Fibroblast of lung (primary cell): Measurements from ENCODE around the gene DDX31.

ENCODE experiments used
- EZH2 ChIP-seq: IDR thresholded peaks from 2 replicates; pipeline ENCODE4 v1.5.1; 2012; ENCODE audit warnings: low read length, control low read depth, mild to moderate bottlenecking; ENCODE audit errors: missing control alignments
- TF ChIP-seq, protein P1 (sequence below), 2 donors: IDR thresholded peaks in 1 of 2; conservative IDR thresholded peaks in 1 of 2; 1 replicate in 1 of 2; 2 replicates in 1 of 2; pipeline ENCODE4 v1.5.1; 2011 to 2012; ENCODE audit warnings: low read length in 2 of 2, control low read depth in 1 of 2, inconsistent platforms in 1 of 2, low read depth in 1 of 2, mild to moderate bottlenecking in 1 of 2

DNA sequence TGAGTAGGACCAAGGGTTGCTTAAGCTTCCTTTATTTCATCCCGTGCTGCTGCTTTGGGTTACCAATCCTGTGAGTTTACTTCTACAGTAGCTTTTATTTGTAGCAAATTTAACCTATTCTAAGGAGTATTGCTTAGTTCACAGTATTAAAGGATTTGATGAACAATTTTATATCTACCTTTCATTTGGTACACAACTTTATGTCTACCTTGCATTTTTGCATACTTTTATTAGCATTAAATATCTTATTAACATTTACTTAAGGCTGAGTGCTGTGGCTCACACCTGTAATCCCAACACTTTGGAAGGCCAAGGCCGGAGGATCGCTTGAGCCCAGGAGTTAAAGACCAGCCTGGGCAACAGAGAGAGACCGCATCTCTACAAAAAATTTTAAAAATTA lies 4.7 kb upstream of the DDX31 start:
- TF ChIP-seq, protein P1, sequence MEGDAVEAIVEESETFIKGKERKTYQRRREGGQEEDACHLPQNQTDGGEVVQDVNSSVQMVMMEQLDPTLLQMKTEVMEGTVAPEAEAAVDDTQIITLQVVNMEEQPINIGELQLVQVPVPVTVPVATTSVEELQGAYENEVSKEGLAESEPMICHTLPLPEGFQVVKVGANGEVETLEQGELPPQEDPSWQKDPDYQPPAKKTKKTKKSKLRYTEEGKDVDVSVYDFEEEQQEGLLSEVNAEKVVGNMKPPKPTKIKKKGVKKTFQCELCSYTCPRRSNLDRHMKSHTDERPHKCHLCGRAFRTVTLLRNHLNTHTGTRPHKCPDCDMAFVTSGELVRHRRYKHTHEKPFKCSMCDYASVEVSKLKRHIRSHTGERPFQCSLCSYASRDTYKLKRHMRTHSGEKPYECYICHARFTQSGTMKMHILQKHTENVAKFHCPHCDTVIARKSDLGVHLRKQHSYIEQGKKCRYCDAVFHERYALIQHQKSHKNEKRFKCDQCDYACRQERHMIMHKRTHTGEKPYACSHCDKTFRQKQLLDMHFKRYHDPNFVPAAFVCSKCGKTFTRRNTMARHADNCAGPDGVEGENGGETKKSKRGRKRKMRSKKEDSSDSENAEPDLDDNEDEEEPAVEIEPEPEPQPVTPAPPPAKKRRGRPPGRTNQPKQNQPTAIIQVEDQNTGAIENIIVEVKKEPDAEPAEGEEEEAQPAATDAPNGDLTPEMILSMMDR (conservative IDR thresholded peaks at IDR 0.05 in 1 of 2, IDR thresholded peaks at IDR 0.05 in 1 of 2; ENCODE audit: low read depth in 1 of 2, low read length in 2 of 2), result no peak
- TF ChIP-seq EZH2, result no peak
